Activated T-cell treated with anti-CD3 and anti-CD28 coated beads for 24 hours (primary cell): ENCODE measurements around the gene MSL2.
"Not testable (repeated sequence)": the region's sequence is repeated elsewhere in the genome, so short reads cannot be mapped to it uniquely, and the experiment has no call there.

Experiments
- DNase-seq: peaks from one replicate; pipeline ENCODE4 v3.0.0-alpha.2; 2020; ENCODE audit warnings: low read depth

Gene MSL2

DNA sequence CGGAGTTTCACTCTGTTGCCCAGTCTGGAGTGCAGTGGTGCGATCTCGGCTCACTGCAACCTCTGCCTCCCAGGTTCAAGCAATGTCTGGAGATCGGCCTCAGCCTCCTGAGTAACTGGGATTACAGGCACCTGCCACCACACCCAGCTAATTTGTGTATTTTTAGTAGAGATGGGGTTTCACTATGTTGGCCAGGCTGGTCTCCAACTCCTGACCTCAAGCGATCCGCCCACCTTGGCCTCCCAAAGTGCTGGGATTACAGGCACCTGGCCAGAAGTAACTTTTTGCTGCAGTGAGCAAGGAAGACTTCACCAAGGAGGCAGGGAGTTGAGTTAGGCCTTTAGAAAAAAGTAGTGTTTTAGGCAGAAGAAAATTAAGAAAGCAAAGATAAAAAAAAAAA is 3.9 kb downstream of the MSL2 start:
- not testable (repeated sequence) for DNase-seq

GRCh38 chr3:136189859-136190617 is 6.1 kb downstream of the MSL2 start:
- DNase-seq: no peak

- no peak for DNase-seq
These were observed 7.1 kb downstream of the MSL2 start for GRCh38 chr3:136189043-136189442.

- DNase-seq: no peak
These were observed 8.3 kb downstream of the MSL2 start for GRCh38 chr3:136187868-136188267.

DNA sequence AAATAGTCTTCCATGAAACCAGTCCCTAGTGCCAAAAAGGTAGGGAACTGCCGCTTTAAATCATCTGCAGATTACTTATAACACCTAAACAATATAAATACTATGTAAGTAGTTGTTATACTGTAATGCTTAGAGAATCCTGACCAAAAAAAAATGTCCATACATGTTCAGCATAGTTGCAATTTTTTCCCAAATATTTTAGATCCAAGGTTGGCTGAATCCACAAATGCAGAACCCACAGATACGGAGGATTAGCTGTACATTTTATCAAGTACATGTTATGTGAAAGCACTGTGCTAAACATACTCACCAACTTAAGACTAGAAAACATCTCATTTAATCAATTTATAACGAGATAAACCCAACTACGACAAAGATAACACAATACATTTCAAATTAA is 9.3 kb downstream of the MSL2 start:
- no peak for DNase-seq

DNA sequence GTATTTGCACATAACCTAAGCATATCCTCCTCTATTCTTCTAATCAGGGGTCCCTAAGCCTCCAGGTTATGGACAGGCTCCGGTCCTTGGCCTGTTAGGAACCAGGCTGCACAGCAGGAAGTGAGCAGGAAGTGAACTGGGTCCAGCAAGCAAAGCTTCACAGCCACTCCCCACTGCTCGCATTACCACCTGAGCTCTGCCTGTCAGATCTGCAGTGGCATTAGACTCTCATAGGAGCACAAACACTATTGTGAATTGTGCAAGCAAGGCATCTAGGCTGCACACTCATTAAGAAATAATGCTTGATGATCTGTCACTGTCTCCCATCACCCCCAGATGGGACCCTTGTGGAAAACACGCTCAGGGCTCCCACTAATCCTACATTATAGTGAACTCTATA is 9.8 kb downstream of the MSL2 start:
- DNase-seq: no peak

DNA sequence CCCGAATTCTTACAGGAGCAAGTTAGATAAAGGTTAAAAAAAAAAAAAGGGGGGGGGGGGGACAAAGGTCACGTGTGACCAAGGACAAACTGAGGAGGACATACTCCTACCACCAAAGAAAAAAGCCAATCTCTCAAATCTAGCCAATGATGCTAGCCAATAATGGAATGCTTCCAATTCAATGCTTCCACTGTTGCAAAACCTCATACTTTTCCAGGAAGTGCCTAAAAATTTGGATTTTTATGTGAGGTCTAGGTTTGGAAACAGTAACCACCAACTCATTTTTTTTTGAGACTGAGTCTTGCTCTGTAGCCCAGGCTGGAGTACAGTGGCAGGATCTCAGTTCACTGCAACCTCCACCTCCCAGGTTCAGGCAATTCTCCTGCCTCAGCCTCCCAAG is 11.4 kb downstream of the MSL2 start:
- no peak for DNase-seq

- DNase-seq: no peak
These were observed 14.4 kb downstream of the MSL2 start for GRCh38 chr3:136181741-136182140.

DNA sequence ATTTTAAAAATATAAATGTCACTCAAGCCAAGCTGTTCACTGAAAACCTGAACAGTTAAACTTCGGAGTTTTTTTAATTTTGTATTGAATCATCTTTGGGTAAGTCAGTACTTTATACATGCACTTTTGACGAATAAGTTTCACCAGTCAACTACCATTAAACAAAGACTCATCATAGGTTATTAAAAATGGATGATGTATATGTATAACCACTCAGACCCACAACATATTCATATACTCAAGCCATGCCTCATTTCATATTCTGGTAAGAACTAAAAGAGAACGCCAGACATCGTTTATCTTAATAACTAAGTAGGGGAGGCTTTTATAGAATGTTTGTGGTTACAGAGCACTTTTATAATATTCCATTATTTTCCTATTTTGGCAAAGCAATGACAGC is 18.3 kb downstream of the MSL2 start:
- no peak for DNase-seq

- DNase-seq: no peak
These were observed 22.1 kb downstream of the MSL2 start for GRCh38 chr3:136173939-136174490.

DNA sequence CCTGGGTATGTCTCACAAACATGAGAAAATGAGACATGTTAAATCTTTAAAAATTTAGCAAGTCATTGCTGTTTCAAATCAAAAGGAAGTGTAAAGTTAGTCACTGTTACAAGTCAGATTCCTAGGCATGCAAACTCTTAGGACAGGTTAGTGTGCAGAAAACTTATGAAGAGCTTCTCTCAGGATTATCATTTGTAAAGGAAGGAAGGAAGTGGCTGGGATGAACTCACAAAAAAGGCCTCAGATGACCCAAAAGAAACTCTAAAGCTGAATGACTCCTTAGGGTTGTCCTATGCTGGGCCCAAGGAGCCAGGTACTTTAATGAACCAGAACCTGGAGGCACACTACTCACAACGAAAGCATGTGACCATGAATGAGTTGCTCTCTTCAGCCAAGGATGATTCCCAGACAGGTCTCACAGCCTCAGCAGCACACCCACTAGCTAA is 25.0 kb downstream of the MSL2 start:
- no peak for DNase-seq

DNA sequence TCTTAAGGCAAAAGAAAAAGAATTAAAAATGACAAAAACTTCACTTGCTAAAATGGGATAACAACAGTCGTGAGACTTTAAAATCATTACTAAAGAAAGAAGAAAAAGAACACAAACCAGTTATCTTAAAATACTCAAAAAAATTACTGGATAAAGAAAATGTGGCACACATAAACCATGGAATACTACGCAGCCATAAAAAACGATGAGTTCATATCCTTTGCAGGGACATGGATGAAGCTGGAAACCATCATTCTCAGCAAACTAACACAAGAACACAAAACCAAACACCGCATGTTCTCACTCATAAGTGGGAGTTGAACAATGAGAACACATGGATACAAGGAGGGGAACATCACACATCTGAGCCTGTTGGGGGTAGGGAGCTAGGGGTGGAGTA is 27.9 kb downstream of the MSL2 start:
- not testable (repeated sequence) for DNase-seq

DNA sequence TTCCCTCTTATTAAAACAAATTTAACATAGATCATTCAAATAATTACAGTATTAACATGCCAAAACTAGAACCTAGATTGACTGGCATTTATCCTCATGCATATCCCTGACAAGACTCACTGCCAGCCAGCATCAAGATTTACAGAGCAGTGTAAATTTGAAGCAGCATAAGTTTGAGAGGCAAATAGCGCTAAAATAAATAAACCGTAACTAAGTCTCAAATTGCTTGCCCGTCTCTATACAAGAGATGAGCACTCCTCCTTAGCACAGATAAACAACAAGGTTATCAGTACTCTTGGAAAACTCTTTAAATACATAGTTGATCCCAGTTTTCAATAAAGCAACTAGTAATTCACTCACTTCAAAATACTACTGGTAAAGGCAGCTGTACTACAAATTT is 29.6 kb downstream of the MSL2 start:
- DNase-seq: no peak

DNA sequence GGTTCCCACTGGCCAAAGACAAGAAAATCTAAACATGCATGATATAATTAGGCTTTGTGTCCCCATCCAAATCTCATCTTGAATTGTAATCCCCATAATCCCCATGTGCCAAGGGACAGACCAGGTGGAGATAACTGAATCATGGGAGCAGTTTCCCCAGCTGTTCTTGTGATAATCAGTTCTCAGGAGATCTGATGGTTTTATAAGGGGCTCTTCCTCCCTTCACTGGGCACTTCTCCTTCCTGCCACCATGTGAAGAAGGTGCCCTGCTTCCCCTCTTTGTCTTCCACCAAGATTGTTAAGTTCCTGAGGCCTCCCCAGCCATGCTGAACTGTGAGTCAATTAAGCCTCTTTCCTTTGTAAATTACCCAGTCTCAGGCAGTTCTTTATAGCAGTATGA is 32.5 kb downstream of the MSL2 start:
- not testable (repeated sequence) for DNase-seq

GRCh38 chr3:136162322-136162721 is 33.8 kb downstream of the MSL2 start:
- no peak for DNase-seq

GRCh38 chr3:136161516-136161915 is 34.6 kb downstream of the MSL2 start:
- DNase-seq: no peak

GRCh38 chr3:136152963-136153362 is 43.2 kb downstream of the MSL2 start:
- DNase-seq: no peak

GRCh38 chr3:136152176-136152843 is 43.8 kb downstream of the MSL2 start:
- DNase-seq: no peak

- no peak for DNase-seq
These were observed 44.9 kb downstream of the MSL2 start for GRCh38 chr3:136151219-136151618.

DNA sequence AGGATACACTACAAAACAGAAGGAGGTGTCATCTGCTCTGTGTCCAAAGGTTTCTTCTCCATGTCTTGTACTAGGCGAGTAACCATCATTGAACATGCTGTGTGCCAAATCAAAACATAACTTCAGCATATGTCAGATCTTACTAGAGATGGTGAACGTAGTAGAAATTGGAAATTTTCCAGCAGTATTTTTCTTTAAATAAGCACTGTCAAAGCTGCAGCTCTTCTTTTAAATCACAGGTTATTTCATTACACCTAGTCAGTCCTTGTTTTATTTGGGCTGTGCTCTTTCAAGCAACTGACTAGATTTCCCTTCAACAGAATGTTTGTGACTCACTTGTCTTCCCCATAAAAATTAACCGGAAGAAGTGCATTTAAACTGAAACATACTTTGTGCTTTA is 46.5 kb downstream of the MSL2 start:
- DNase-seq: no peak

- no peak for DNase-seq
These were observed 49.0 kb downstream of the MSL2 start for GRCh38 chr3:136146981-136147729.

DNA sequence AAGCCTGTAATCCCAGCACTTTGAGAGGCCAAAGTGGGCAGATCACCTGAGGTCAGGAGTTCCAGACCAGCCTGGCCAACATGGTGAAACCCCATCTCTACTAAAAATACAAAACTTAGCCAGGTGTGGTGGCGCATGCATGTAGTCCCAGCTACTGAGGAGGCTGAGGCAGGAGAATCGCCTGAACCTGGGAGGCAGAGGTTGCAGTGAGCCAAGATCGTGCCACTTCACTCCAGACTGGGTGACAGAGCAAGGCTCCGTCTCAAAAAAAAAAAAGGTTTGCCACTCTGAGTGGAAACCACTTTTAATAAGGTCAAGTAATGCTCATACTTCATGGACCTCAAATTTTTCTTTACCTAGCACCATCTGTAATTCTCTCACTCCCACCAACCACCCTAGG is 51.7 kb downstream of the MSL2 start:
- DNase-seq: not testable (repeated sequence)

DNA sequence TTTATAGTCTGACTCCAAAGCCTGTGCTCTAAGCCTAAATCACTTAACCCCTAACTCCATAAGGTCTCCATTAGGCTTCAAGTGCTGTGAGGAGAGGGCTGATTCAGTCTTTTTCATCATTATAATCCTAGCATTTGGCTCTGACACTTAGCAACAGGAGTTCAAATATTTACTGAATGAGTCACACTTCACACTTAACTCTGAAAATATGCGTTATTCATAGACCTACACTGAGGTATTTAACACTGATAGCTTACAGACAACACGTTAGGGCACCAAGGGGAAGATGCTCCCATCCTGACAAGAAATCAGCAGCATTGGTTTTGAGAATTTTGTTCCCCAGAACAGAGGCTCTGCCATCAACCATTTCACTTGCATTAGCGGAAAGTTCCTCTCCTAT is 53.5 kb downstream of the MSL2 start:
- no peak for DNase-seq
